GM19452 (cell line): Measurements from ENCODE around the gene LRRFIP1.
"Not testable (repeated sequence)": the region's sequence is repeated elsewhere in the genome, so short reads cannot be mapped to it uniquely, and the experiment has no call there.

Source experiments
- ATAC-seq: cut with Tn5 transposase; IDR thresholded peaks from one replicate; pipeline ENCODE4 v1.9.1; 2021; ENCODE audit not compliant: unreplicated experiment

The LRRFIP1 gene

DNA sequence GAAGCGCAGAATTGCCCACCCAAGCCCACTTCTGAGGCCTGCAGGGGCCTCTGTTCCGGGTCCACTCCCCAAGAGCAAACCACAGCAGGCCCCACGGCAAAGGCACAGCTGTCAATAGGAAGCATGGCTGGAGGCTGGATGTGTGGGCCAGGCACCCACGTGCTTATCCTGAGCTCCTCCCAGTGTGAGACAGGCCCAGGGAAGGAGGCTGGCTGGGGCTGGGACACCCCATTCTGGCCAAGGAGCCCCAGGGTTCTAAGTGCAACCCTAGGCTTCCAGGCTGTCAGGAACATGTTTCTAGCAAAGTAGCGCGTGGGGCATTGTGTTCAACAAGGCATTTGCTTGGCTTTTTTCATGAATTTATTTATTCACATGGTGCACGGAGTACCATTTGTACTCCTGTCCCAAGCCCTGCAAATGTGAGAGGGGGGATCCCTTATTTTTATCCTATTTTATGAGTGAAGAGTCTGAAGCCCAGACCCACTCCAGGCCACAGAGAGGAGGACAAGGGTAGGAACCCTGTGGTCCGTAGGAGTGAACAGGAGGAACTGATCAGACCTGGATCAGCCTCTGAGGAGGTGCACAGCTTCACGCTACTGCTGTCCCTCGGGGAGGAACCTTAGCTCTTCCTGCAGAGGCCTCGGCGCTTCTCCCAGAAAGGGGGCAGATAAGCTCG lies 30.7 kb upstream of the LRRFIP1 start:
- ATAC-seq = no peak

DNA sequence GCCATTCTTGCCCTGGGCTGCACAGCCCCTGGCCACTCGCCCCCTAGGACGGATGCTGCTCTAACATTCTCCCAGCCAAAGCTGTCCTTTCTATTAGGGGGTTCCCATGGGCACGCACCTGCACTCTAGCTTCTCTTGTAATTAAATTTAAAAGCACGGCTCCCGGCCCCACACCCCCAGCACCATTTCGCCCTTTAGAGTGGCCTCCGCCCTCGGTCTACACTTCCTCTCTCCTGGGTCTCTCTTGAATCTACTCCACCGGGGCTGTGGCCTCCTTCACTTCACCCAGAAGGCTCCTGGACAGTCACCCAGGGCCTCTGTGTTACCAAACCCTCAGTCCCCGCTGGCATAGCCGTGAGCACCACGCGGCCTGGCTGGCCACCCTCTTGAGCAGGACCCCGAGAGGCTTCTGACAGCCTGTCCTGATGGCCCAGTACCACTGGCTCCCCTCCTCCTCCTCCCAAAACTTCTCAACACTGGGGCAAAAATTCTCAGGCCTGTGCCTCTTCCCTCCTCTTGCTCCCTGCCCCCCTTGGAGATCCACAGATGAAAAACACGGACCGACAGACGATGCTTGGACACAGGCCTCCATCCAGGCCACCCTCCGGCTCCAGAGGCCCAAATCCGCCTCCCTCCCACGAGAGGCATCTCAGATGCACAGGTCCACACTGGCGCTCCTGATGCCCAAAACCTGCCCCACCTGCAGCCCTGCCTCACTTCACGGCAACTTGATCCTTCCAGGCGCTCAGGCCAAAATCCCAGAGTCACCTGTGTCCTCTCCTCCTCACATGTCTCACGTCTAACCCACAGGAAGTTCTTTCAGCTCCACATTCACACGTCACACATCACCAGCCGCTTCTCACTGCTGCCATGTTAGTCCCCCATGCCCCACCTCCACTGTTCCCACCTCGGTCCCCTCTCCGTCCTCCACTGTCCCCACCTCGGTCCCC lies 29.9 kb upstream of the LRRFIP1 start:
- no peak for ATAC-seq

DNA sequence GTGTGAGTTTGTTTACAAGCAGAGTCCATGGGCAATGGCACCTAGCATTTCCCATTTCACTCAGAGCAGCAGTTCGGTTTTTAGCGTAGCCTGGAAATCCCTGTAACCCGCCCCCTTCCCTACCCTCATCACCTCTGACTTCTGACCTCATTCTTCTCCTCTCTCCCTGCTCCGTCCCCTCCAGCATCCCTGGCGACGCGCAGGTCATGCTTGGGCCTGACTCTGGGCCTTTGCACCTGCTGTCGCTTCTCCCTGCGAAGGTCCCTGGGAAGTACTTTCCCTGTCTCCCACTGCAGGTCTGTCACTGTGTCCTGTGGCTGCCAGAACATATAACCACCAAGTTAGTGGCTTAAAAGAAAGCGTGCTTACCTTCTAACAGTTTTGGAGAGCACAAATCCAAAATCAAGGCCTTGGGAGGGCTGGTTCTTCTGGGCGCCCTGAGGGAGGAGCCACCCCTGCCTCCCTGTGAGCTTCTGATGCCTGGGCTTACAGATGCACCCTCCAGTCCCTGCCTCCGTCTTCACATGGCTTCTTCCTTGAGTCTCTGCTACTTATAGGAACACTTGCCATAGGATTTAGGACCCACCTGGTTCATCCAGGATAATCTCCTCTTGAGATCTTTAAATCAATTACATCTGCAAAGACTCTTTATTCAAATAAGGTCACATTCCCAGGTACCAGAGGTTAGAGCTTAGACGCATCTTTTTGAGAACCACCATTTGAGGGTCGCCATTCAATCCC lies 28.7 kb upstream of the LRRFIP1 start:
- ATAC-seq = no peak

DNA sequence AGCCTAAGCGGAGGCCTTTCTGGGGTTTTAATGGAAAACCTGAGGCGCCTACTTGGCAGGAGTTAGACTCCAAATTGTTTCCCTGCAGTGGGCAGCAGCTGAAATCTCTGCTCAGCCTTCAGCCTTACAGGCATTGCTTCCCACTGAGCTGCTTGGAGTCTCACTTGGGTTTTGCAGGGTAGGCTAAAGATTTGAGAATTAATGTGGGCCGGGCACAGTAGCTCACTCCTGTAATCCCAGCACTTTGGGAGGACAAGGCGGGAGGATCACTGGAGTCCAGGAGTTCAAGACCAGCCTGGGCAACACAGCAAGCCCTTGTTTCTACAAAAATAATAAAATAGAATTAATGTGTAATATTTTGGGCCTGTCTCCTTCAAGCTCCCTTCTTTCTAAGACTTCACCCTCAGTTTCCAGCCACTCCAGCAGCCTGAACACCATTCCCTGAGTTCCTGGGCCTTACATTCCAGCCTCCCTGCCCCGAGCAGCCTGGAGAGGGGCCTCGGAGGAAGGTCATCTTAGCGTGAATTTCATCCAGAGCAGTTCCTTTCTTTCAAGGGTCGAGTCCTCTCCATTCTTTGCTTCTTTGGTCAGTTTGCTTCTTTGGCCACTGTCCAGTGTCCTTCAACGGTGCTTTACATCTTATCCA lies 27.8 kb upstream of the LRRFIP1 start:
- no peak for ATAC-seq

DNA sequence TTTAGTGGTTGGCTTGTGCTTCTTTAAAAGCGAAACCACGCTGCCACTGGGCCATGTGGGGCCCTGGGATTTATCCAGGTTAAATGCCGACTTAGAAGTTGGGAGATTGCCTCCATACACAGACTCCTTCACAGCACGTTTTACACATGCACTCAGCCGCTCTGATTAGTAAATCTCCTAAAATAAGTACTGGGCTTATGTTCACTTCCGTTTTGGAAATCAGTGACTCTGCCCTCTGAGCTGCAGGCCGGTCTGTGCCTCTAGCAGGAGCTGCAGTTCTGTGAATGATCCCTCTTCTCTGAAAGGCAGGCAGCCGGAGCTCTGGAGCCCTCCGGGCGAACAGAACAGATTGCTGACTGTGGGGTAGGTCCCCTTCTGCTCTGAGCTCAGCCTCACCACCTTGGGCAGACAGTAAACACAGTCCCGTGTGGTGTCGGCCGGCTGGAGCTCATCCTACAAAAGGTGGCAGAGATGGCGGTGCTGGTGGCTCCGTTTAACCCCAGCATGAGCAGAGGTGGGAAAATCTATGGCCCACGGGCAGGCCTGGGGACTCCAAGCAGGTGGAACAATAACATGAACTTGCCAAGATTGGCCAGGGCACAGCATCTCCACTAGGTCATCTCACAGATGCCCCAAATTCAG lies 27.1 kb upstream of the LRRFIP1 start:
- no peak for ATAC-seq

DNA sequence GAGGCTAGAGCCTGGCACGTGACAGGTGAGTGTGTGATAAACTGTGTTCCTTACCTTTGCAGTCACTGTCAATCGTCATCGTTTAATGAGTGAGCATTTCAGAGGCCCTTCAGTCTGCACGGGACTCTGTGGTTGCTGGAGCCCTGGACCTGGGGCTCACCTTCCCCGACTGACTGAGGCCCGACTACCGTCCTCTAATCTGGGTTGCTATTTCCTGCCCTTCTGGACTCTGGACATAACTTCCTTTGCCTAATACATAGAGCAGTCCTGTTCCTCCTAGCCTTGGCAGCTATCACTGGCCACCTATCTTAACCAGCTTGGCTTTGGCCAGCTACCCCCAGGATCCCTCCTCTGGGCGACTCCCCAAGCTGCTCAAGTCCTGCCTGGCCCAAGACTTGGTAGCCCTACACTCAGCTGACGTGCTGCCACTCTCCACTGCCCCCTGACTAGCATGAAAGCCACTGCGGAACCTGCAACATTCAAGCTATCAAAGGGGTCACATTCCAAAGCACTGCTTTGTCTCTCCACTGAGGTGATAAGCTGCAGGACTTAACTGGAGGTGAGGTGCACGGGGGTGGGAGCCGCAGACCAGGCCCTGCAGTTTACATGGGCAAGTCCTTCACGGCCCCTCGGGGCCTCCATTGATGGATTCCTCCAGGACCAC lies 25.8 kb upstream of the LRRFIP1 start:
- ATAC-seq = no peak

DNA sequence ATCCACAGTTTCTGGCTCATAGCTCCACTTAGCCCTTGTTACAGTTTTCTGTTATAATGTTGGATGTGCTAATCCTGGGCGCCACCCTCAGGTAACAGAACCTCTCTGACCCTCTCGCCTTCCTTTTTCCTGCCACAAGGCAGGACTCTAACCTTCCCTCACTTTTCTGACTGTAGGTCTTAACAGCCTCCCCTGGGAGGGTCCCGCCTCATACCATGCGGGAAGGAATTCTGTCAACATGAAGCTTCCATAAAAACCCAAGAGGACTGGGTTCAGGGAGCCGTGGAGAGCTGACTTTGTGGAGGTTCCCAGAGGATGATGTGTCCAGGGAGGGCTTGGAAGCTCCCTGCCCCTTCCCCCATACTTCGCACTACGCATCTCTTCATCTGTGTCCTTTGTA lies 25.0 kb upstream of the LRRFIP1 start:
- no peak for ATAC-seq

DNA sequence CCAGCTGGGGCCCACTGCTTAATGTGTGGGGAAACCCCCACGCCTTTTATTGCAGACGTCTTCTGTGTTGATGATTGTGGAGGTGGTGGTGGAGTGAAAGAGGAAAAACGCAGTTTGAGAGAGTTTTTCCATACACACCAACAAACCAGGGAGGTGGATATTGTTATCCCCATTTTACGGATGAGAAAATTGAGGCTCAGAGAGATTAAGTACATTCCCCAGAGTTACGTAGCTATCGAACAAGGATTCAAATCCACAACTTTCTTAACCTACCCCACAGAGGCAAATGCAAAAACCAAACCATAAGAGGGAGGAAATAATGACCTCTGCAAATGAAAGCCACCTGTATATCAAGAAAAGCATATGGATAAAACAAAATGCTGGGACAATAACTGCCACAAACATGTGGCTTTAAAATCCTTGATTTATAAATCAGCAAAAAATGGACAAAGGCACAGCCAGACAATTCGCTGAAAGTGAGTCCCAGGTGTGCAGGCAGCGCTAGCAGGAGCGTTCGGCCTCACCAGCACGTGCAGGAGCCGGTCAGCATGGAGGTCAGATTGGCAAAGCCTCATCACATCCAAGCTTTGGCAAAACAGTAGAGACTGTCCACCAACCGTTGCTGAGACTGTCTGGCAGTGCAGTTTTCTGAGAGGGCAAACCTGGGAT lies 24.2 kb upstream of the LRRFIP1 start:
- no peak for ATAC-seq

DNA sequence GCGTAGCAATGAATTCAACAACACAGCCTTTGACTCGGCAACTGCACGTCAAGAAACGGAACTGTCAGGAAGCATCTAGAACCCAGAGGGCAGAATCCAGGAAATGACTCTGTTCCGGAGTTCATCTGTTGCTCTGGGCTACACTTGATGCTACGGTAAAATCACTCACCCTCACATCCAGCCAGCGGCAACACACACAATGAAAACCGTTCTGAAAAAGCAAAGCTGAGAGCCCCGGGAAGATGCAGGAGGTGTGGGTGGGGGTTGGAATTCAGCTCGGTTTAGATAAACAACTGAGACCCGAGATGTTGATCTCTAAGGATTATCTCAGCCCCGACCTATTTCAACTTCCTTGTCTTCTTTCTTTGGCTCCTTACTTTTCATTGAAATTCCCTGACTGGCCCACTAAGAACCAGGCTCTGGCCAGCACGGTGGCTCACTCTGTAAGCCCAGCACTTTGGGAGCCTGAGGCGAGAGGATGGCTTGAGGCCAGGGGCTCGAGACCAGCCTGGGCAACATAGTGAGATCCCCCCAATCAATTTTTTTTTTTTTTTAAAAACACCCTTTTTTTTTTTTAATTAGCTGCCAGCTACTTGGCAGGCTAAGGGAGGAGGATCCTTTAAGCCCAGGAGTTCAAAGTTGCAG lies 23.5 kb upstream of the LRRFIP1 start:
- peak; percentile 61 for ATAC-seq

DNA sequence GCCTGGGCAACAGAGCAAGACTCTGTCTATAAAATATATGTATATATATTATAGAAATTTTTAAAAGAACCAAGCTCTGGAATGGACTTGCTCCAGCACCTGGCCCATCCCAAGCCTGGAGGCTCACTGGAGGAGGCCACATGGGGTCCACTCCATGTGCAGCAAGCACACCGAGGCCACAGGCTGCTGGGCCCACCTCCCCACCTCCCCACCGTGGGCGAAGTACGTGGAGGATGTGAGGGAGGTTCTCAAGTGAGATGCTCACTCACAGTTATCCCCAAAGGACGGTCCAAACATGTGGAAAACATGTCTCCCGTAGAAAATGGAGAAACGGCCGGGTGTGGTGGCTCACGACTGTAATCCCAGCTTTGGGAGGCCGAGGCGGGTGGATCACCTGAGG lies 23.0 kb upstream of the LRRFIP1 start:
- no peak for ATAC-seq

DNA sequence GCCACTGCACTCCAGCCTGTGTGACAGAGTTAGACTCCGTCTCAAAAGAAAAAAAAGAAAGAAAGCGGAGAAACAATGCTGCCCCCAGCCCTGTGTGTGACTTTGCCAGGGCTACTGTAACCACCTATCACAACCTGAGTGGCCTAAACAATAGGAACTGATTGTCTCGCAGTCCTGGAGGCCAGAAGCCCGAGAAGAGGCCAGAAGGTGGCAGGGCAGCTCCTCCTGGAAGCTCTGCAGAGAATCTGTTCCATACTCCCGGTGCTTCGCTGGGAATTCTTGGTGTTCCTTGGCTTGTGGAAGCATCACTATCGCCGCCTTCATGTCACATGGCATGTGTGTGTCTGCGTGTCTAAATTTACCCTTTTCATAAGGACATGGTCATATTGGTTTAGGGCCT lies 22.4 kb upstream of the LRRFIP1 start:
- no peak for ATAC-seq

DNA sequence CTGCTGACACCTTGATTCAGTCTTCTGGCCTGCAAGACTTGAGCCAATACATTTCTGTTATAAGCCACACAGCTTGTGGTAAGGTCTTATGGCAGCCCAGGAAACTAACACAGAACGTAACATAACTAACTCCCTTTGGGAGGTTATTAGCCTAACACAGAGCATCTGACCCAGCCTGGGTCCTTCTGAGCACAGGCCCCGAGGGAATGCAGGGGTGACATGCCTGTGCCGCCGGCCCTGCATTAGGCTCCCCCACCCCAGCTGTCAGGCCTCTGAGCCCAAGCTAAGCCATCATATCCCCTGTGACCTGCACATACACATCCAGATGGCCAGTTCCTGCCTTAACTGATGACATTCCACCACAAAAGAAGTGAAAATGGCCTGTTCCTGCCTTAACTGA lies 20.9 kb upstream of the LRRFIP1 start:
- not testable (repeated sequence) for ATAC-seq

DNA sequence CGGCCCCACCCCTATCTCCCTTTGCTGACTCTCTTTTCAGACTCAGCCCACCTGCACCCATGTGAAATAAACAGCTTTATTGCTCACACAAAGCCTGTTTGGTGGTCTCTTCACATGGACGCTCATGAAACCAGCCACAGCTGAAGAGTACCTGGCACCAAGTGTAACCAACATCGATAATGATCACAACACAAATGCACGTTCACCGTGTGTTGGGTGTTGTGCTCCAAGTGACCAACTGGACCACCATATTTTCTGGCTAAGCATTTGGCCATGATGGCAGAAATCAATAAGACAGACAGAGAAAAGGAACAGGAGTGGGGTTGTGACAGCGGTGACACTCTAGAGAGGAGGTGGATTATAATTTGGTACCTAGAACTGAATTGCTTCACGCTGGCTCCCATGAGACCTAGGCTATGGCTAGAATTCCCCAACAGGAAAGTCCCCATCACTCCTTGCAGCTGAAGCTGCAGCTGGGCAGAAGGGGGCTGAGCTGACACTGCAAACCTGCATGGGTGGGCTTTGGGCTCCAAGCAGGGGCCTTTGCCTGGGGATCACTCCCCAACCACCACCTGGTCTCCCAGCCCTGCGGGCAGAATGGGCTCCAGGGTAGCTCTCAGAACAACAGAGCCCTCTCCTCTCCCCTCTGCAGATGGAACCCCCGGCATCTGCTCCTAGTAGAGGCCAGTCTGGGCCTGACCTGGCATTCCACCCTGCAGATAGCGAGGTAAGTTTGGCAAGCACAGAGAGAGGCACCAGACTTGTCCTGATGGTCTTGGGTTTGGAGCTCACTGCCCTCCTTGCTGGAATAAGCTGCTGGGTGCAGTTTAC lies 14.6 kb upstream of the LRRFIP1 start:
- no peak for ATAC-seq

DNA sequence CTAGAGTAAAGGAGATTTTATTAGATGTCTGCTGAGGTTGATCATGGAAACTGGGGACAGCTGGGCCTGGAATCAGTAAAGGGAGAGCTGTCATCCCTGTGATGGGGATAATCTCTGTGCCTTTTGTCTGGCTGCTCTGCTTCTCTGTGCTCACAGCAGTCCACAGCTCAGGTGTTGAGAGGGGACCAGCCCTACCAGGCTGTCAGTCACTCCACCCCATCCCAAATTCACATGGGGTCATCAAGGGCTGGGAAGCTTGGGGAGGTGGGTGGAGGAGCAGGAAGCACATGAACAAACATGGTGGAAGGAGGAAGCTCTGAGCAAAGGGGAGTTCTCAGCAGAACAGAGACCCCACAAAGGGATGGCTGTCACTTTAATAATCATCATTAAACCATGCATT lies 13.7 kb upstream of the LRRFIP1 start:
- no peak for ATAC-seq

DNA sequence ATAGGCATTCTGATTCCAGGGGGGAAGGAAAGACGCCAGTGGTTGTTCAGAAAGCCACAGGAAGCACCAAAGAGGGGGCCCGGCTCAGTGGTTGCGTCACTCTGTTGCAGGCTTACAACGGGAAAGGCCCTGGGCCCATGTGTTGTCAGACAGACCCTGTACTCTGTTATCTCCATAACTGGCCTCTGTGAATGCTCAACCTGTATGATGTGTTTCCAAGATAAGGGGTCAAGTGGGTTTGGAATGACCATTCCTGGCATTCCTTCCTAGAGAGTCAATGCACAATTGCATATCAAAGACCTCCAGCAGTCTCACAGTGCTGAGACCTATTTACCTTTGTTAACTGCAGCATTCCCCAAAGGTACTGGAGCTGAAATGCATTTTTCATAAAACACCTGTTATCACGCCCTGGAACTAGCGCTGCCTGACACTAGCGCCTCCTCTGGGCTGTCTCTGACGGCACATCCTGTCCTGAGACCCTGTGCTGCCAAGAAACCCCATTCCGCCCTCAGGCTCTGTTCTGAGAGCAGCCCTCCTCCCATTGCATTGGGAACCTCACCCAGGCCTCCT lies 13.2 kb upstream of the LRRFIP1 start:
- ATAC-seq = no peak

DNA sequence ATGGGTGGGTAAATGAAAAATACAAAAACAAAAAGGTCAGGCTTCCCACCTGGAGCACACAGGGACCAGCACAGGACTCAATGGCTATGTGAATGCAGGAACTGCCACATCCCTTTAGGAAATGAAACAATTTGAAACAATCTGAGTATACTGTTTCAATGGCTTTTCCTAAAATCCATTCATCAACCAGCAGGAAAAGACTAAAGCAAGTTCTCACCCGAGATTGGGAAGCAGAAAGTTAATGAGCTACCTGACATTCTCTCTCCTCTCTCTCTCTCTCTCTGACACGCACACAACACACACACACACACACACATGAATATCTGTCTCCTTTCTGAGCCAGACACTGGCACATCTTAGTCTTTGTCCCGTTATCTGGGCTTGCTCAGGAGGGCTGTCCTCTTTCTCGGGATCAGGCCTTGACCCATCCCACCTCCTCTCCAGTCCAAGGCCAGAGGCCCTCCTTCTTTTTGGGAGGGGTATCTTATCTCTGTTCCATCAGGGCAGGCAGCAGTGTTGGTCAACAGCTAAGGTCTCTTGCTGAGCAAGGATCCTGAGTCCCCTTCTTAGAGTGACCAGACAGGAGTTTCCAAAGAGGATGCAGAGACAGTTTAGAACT lies 11.6 kb upstream of the LRRFIP1 start:
- ATAC-seq = no peak

DNA sequence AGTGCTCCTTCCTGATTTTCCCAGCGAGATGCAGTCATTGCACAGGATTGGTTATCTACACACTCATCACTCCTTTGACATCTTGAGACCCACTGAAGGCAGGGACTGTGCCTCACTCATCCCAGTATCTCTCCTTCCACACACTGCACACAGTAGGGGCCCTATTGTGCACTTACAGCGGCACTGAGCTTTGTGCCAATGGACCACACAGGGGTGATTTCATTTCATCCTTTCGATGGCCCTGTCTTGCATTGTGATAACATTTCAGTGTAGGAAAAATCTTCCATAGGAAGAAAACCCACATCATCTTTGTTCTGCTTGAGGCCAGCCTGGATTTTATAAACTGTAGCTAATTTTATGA lies 11.0 kb upstream of the LRRFIP1 start:
- no peak for ATAC-seq
